T-helper 2 cell treated with Interferon-gamma antibody and Interleukin-4, amounts not matched to agents 5 μg/mL and 100 μg/mL, for 36 hours (primary cell): ENCODE data around the gene CTNNBL1.

Experiments
- DNase-seq: peaks from one replicate; pipeline ENCODE4 v3.0.0; 2021; ENCODE audit warnings: low spot score
- H3K27ac Mint-ChIP-seq: one replicate; pipeline ENCODE4 v1.8.0; 2021; ENCODE audit warnings: mild to moderate bottlenecking, mixed read lengths
- H3K27me3 Mint-ChIP-seq: one replicate; pipeline ENCODE4 v1.8.0; 2021; ENCODE audit warnings: low read depth, mixed read lengths
- H3K36me3 Mint-ChIP-seq: one replicate; pipeline ENCODE4 v1.8.0; 2021; ENCODE audit warnings: low read depth, mixed read lengths
- H3K4me1 Mint-ChIP-seq: one replicate; pipeline ENCODE4 v1.8.0; 2021; ENCODE audit warnings: low read depth, mixed read lengths
- H3K4me3 Mint-ChIP-seq: one replicate; pipeline ENCODE4 v1.8.0; 2022; ENCODE audit warnings: mild to moderate bottlenecking, moderate library complexity, mixed read lengths
- H3K9me3 Mint-ChIP-seq: one replicate; pipeline ENCODE4 v1.8.0; 2021; ENCODE audit warnings: mixed read lengths

Gene CTNNBL1

GRCh38 chr20:37913567-37914366, 219.9 kb downstream of the CTNNBL1 start:
- Mint-ChIP-seq H3K4me1 (peaks cover 13% of the 10 kb centered on the region), H3K4me3 (no peak overlapping the region), H3K27me3 (peaks cover 50% of the 10 kb centered on the region), H3K9me3 (no peaks in the 10 kb centered on the region), H3K36me3 (no peaks in the 10 kb centered on the region), H3K27ac (peak overlapping the region; percentile 17)
- no peak for DNase-seq

DNA sequence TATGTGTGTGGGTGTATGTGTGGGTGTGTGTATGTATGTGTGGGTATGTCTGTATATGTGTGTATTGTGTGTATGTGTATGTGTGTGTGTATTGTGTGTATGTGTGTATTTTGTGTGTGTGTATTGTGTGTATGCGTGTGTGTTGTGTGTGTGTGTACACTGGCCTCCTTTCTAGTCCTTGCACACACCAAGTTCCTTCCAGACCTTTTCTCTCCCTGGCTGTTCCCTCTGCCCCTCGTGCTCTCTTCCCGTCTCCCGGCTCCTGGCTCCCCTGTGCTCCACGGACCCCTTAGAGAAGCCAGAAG, 220.5 kb downstream of the CTNNBL1 start:
- Mint-ChIP-seq H3K27me3 (peaks cover 47% of the 10 kb centered on the region), H3K9me3 (no peaks in the 10 kb centered on the region), H3K4me1 (peaks cover 13% of the 10 kb centered on the region), H3K4me3 (no peak overlapping the region), H3K27ac (no peak overlapping the region), H3K36me3 (no peaks in the 10 kb centered on the region)
- DNase-seq = no peak

- Mint-ChIP-seq H3K36me3 (no peaks in the 10 kb centered on the region), H3K4me1 (peaks cover 13% of the 10 kb centered on the region), H3K9me3 (no peaks in the 10 kb centered on the region), H3K27me3 (peaks cover 47% of the 10 kb centered on the region), H3K4me3 (peak overlapping the region; percentile 44), H3K27ac (no peak overlapping the region)
- DNase-seq = no peak
Observed at GRCh38 chr20:37914672-37915433, 221.0 kb downstream of the CTNNBL1 start.

DNA sequence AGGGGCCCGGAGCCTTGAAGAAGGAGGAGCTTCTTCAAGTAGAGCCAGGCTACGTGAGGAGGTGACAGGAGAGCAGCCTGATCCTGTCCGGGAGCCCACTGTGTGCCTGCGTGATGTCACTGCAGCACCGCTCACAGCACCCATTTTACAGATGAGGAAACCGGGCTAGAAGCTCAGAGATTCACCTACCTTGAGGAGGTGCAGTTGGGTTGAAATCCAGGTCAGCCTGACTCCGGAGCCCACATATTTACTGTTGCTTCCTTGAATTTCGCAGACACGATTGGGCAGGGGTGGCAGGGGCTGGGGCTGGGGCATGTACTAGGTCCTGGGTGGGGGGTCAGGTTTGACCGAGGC, 221.6 kb downstream of the CTNNBL1 start:
- Mint-ChIP-seq H3K4me3 (no peak overlapping the region), H3K4me1 (peaks cover 13% of the 10 kb centered on the region), H3K36me3 (no peaks in the 10 kb centered on the region), H3K27ac (no peak overlapping the region), H3K9me3 (no peaks in the 10 kb centered on the region), H3K27me3 (peaks cover 43% of the 10 kb centered on the region)
- DNase-seq = no peak

GRCh38 chr20:37915800-37916570, 222.2 kb downstream of the CTNNBL1 start:
- no peaks in the 10 kb centered on the region for H3K9me3 Mint-ChIP-seq
- DNase-seq = no peak
- no peaks in the 10 kb centered on the region for H3K36me3 Mint-ChIP-seq
- H3K27me3 Mint-ChIP-seq = peaks cover 45% of the 10 kb centered on the region
- H3K4me3 Mint-ChIP-seq = no peak overlapping the region
- no peak overlapping the region for H3K27ac Mint-ChIP-seq
- H3K4me1 Mint-ChIP-seq = peaks cover 15% of the 10 kb centered on the region

GRCh38 chr20:37917461-37917860, 223.6 kb downstream of the CTNNBL1 start:
- Mint-ChIP-seq H3K27me3 (peaks cover 36% of the 10 kb centered on the region), H3K4me3 (no peak overlapping the region), H3K36me3 (no peaks in the 10 kb centered on the region), H3K27ac (no peak overlapping the region), H3K9me3 (no peaks in the 10 kb centered on the region), H3K4me1 (peaks cover 18% of the 10 kb centered on the region)
- no peak for DNase-seq

DNA sequence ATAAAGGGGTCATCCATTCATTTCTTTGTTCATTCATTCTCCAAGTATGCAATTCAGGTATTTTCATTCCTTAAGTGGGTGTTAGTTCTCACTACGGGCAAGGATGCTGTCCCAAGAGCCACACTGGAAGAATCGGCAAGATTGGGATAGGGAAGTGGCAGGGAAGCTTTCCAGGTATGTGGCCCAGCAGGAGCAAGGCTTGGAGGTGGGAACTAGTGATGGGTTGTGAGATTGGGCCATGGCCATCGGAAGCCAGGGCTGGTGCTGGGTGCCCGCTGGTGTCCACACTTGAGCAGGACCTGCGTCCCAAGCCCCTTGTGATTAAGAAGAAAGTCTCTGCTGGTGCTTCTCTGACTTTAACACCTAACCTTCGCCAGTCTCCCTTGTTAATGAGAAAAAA, 224.2 kb downstream of the CTNNBL1 start:
- Mint-ChIP-seq H3K27me3 (peaks cover 32% of the 10 kb centered on the region), H3K36me3 (no peaks in the 10 kb centered on the region), H3K4me1 (peaks cover 15% of the 10 kb centered on the region), H3K9me3 (no peaks in the 10 kb centered on the region), H3K4me3 (no peak overlapping the region), H3K27ac (no peak overlapping the region)
- DNase-seq = no peak

DNA sequence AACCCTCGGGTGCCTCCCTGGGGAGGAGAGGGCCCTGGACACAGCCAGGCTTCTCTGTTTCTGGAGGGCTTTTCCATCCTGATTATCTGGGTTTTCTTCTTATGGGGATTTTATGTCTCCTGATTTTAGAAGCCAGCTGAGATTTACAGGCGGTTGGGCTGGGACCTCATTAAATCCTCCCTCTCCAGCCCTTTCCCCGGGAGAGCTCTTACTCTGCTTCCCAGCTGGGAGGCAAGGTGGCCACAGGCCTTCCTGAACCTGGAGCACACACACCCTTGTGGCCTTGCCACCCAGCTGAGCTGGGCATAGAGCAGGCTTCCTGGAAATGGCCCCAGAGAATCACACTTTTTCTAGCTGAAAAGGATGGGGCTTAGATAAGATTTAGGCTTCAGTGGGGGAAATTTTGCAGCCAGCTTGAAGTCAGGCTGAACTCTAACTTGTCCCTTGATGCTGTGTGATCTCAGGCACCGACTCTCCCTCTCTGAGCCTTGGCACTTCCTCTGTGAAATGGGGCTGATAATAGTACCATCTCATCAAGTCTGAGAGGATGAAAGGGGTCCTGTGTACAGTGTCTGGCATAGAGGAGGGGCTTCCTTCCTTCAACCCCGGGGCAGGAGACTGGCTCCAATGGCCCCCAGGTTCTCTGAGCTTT, 225.7 kb downstream of the CTNNBL1 start:
- H3K36me3 Mint-ChIP-seq = no peaks in the 10 kb centered on the region
- no peaks in the 10 kb centered on the region for H3K9me3 Mint-ChIP-seq

DNA sequence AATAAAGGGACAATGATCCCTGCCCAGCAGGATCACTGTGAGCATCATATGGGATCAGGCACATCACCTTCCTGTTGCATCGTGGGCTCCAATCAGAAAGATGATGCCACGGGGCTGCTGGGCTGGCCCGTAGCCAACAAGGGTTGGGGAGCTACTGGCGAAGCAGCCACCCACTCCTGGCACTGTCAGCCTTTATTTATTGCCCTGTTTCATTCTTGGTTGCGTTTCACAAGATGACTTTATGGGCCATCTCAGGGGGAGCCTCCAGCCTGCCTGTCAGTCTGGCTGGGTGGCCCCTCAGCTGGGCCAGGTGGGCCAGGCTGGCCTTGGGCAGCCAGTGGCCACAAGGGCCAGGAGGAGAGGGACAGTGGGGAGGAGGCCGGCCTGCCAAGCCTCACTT, 226.4 kb downstream of the CTNNBL1 start:
- H3K27me3 Mint-ChIP-seq = peaks cover 26% of the 10 kb centered on the region
- no peaks in the 10 kb centered on the region for H3K9me3 Mint-ChIP-seq
- H3K27ac Mint-ChIP-seq = no peak overlapping the region
- H3K4me3 Mint-ChIP-seq = no peak overlapping the region
- no peaks in the 10 kb centered on the region for H3K36me3 Mint-ChIP-seq
- H3K4me1 Mint-ChIP-seq = peaks cover 5% of the 10 kb centered on the region
- no peak for DNase-seq

More for the DNA sequence above, 225.7 kb downstream of the CTNNBL1 start:
- DNase-seq = no peak
- Mint-ChIP-seq H3K27me3 (peaks cover 26% of the 10 kb centered on the region), H3K4me3 (no peak overlapping the region), H3K27ac (no peak overlapping the region), H3K4me1 (peaks cover 9% of the 10 kb centered on the region)

- Mint-ChIP-seq H3K4me1 (peaks cover 5% of the 10 kb centered on the region), H3K27ac (no peak overlapping the region), H3K4me3 (no peak overlapping the region), H3K36me3 (no peaks in the 10 kb centered on the region), H3K9me3 (no peaks in the 10 kb centered on the region), H3K27me3 (peaks cover 24% of the 10 kb centered on the region)
- no peak for DNase-seq
Observed at GRCh38 chr20:37920679-37921322, 227.0 kb downstream of the CTNNBL1 start.

- no peak for DNase-seq
- peaks cover 5% of the 10 kb centered on the region for H3K4me1 Mint-ChIP-seq
- H3K27me3 Mint-ChIP-seq = peaks cover 18% of the 10 kb centered on the region
- H3K4me3 Mint-ChIP-seq = no peak overlapping the region
- no peaks in the 10 kb centered on the region for H3K9me3 Mint-ChIP-seq
- H3K27ac Mint-ChIP-seq = no peak overlapping the region
- no peaks in the 10 kb centered on the region for H3K36me3 Mint-ChIP-seq
Observed at GRCh38 chr20:37921341-37921929, 227.6 kb downstream of the CTNNBL1 start.
